Mesodermal cell (in vitro differentiated cells): Measurements from ENCODE around the gene SHKBP1.

ENCODE experiments used
- H3K27ac ChIP-seq: 2 replicates; pipeline ENCODE4 v1.7.0; 2013; ENCODE audit warnings: mild to moderate bottlenecking, low read depth, low read length, moderate library complexity; ENCODE audit not compliant: severe bottlenecking
- H3K36me3 ChIP-seq: 2 replicates; pipeline ENCODE4 v1.7.1; 2013; ENCODE audit warnings: mild to moderate bottlenecking, low read length, moderate library complexity; ENCODE audit not compliant: control insufficient read depth, insufficient read depth
- H3K4me1 ChIP-seq: one replicate; pipeline ENCODE4 v1.7.1; 2013; ENCODE audit warnings: mild to moderate bottlenecking, low read length; ENCODE audit not compliant: insufficient read depth, control insufficient read depth, poor library complexity, severe bottlenecking
- H3K4me3 ChIP-seq: 2 replicates; pipeline ENCODE4 v1.7.0; 2013; ENCODE audit warnings: low read length, control low read depth, mild to moderate bottlenecking; ENCODE audit not compliant: insufficient read depth, poor library complexity, severe bottlenecking; ENCODE audit errors: extremely low read depth
- H3K9me3 ChIP-seq: 2 replicates; pipeline ENCODE4 v1.7.1; 2013; ENCODE audit warnings: mild to moderate bottlenecking, low read length, moderate library complexity; ENCODE audit not compliant: control insufficient read depth
- WGBS, 2 experiments: methylation state at CpG; one replicate each; pipeline ENCODE4 v1.1.5; 2013; ENCODE audit warnings: missing lambda C conversion rate in 2 of 2; ENCODE audit not compliant: insufficient coverage in 2 of 2; 5-methylcytosine and 5-hydroxymethylcytosine counted together

The SHKBP1 gene

GRCh38 chr19:40629346-40629745 is 52.7 kb downstream of the SHKBP1 start:
- Histone ChIP-seq H3K4me3 (no peak overlapping the region), H3K9me3 (no peaks in the 10 kb centered on the region), H3K36me3 (peaks cover 20% of the 10 kb centered on the region), H3K27ac (no peak overlapping the region), H3K4me1 (peaks cover 8% of the 10 kb centered on the region)
- WGBS, 2 experiments, result 95% methylated on average over 37 to 40 of the region's 42 CpGs

GRCh38 chr19:40630571-40631160 is 54.0 kb downstream of the SHKBP1 start:
- Histone ChIP-seq H3K9me3 (no peaks in the 10 kb centered on the region), H3K4me1 (peaks cover 3% of the 10 kb centered on the region), H3K27ac (no peak overlapping the region), H3K36me3 (peaks cover 17% of the 10 kb centered on the region), H3K4me3 (no peak overlapping the region)
- WGBS, 2 experiments, result 79 to 81% methylated on average over 10 to 11 of the region's 16 CpGs

GRCh38 chr19:40632311-40633036 is 55.8 kb downstream of the SHKBP1 start:
- Histone ChIP-seq H3K4me1 (no peaks in the 10 kb centered on the region), H3K4me3 (no peak overlapping the region), H3K9me3 (no peaks in the 10 kb centered on the region), H3K27ac (no peak overlapping the region), H3K36me3 (peaks cover 6% of the 10 kb centered on the region)
- 39 to 58% methylated on average over 3 of the region's 3 CpGs for WGBS, 2 experiments

GRCh38 chr19:40633207-40633606 is 56.5 kb downstream of the SHKBP1 start:
- no peak overlapping the region for H3K4me3 ChIP-seq
- H3K36me3 ChIP-seq, result peaks cover 6% of the 10 kb centered on the region
- H3K9me3 ChIP-seq, result no peaks in the 10 kb centered on the region
- H3K4me1 ChIP-seq, result no peaks in the 10 kb centered on the region
- H3K27ac ChIP-seq, result no peak overlapping the region
- 100% methylated on average over 2 of the region's 5 CpGs; no CpG with 5 or more reads in 1 of the 2 experiments for WGBS, 2 experiments

GRCh38 chr19:40638327-40638726 is 61.7 kb downstream of the SHKBP1 start:
- Histone ChIP-seq H3K4me3 (no peak overlapping the region), H3K9me3 (no peaks in the 10 kb centered on the region), H3K4me1 (peaks cover 4% of the 10 kb centered on the region), H3K27ac (no peak overlapping the region), H3K36me3 (no peaks in the 10 kb centered on the region)
- WGBS, 2 experiments, result no CpG with 5 or more reads among the region's 1 CpG

- no peak overlapping the region for H3K4me3 ChIP-seq
- 87 to 95% methylated on average over 4 to 6 of the region's 6 CpGs for WGBS, 2 experiments
These were observed 62.9 kb downstream of the SHKBP1 start for GRCh38 chr19:40639638-40639982.

GRCh38 chr19:40640744-40641143 is 64.1 kb downstream of the SHKBP1 start:
- Histone ChIP-seq H3K36me3 (no peaks in the 10 kb centered on the region), H3K4me1 (peaks cover 7% of the 10 kb centered on the region), H3K9me3 (no peaks in the 10 kb centered on the region), H3K27ac (no peak overlapping the region), H3K4me3 (no peak overlapping the region)
- 25 to 80% methylated on average over 1 of the region's 5 CpGs for WGBS, 2 experiments

More at GRCh38 chr19:40639638-40639982, 62.9 kb downstream of the SHKBP1 start:
- no peaks in the 10 kb centered on the region for H3K9me3 ChIP-seq
- no peak overlapping the region for H3K27ac ChIP-seq
- no peaks in the 10 kb centered on the region for H3K36me3 ChIP-seq
- peaks cover 4% of the 10 kb centered on the region for H3K4me1 ChIP-seq
